HG03280 (cell line): Measurements from ENCODE around the gene FARP2.
"Not testable (repeated sequence)": the region's sequence is repeated elsewhere in the genome, so short reads cannot be mapped to it uniquely, and the experiment has no call there.

Source experiments
- ATAC-seq: cut with Tn5 transposase; IDR thresholded peaks from one replicate; pipeline ENCODE4 v1.9.1; 2021; ENCODE audit warnings: mild to moderate bottlenecking, moderate library complexity; ENCODE audit not compliant: unreplicated experiment

The FARP2 gene

DNA sequence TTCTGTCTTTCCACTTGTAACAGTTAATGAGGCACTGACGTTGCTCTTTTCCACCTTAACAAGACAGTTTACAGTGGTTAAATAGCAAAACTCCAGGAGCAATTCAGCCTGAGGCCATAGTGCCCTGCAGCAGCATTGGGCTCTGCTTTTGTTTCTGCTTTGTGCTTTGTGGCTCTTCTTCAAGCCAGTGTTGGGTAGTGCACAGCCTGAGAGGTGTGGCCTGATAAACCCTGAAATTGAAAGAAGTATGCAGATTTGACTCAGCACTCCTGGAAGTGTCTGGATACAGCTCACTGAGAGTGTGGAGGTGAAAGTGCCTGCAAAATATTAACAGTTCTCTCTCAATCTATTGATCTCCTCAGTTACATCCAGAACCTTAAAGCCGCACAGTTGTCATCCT is 89.3 kb downstream of the FARP2 start:
- ATAC-seq: no peak

DNA sequence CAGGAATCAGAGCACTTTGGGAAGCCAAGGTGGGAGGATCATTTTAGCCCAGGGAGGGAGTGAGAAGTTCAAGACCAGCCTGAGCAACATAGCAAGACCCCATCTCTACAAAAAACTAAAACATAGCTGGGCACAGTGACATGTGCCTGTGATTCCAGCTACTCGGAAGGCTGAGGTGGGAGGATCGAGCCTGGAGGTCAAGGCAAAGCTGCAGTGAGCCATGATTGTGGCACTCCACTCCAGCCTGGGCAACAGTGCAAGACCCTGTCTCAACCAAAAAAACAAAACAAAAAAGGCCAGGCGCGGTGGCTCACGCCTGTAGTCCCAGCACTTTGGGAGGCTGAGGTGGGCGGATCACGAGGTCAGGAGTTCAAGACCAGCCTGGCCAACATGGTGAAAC is 94.0 kb downstream of the FARP2 start:
- not testable (repeated sequence) for ATAC-seq

DNA sequence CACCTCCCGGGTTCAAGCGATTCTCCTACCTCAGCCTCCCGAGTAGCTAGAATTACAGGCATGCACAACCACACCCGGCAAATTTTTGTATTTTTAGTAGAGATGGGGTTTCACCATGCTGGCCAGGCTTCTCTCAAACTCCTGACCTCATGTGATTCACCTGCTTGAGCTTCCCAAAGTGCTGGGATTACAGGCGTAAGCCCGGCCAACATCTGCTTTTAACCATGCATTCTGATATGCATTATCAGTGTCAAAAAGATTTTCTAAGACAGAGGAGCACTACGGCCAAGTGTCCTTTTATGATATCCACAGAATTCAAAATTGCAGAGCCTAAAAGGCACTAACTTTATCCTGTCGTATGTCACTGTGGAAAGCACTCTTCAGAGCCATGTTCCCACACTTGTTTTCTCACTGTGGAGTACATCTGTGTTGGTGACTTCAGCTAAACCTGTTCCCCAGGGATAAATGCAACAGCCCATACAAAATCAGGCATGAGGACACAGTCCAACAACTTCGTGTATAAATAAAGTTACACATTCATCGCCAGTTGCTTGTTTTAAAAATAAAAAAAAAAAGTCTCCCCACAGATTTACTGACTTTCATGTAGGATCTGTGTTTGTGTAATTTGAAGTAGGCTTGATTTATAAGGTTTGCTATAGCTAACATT is 95.9 kb downstream of the FARP2 start:
- no peak for ATAC-seq

GRCh38 chr2:241453919-241454318 is 97.8 kb downstream of the FARP2 start:
- ATAC-seq: not testable (repeated sequence)

DNA sequence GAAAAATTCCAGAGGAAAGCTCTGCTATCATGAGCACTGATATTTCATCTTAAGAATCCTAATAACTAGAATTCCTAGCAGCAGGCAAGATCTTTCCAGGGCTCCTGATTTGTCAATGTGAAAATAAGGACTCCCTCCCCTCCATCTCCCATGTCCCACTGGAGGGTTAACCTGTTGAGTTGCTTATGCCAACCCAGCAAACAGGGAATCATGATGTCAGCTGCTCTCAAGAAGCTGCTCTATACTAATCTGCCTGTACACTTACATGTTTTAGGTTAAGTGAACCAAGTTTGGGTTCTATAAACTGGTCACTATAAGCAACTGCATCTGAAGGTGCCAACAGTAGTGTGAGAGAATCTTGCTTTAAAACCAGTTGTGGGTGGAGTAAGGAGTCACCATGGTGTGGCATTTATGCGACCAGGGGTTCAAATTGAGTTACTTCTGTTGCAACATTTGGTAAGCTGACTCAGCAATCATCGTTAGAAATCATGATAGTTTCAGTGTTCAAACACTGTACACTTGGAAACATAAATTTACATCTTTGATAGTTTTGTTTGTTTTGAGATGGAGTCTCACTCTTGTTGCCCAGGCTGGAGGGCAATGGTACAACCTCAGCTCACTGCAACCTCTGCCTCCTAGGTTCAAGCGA is 98.9 kb downstream of the FARP2 start:
- ATAC-seq: no peak

DNA sequence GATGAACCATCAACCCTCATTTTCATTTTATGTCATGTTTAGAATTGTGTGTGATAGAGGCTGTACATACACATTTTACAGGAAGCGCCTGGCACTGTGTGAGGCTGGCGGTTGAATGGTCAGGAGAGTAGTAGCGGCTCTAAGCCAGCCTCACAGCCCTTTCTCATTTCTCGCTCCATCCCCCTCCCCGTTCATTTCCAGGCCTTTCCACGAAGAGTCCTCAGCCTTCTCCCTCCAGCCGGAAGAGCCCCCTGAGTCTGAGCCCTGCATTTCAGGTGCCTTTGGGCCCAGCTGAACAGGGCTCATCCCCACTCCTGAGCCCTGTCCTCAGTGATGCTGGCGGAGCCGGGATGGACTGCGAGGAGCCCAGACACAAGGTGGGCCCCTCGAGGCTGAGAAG is 100.5 kb downstream of the FARP2 start:
- no peak for ATAC-seq

GRCh38 chr2:241458687-241459086 is 102.6 kb downstream of the FARP2 start:
- ATAC-seq: no peak

DNA sequence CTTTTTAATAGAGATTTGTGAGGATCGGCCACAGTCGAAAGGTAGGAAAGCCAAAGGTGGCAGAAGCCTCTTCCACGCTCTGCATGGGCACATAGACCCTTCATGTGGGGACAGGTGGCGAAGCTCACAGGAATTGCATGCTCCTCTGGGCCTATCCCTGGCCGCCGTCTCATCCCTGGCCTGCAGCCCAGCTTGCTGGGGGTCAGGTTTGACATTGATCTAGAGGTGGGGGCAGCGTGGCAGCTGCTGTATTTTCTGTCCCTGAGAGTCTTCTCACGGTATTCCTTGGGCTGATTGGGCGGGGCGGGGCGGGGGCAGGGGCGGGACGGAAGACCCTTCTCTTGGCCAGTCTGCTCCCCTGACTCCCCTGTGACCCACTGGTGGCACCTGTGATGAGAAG is 103.4 kb downstream of the FARP2 start:
- ATAC-seq: no peak

GRCh38 chr2:241460631-241461030 is 104.5 kb downstream of the FARP2 start:
- no peak for ATAC-seq

- no peak for ATAC-seq
Observed at GRCh38 chr2:241461693-241462677, 105.9 kb downstream of the FARP2 start.

DNA sequence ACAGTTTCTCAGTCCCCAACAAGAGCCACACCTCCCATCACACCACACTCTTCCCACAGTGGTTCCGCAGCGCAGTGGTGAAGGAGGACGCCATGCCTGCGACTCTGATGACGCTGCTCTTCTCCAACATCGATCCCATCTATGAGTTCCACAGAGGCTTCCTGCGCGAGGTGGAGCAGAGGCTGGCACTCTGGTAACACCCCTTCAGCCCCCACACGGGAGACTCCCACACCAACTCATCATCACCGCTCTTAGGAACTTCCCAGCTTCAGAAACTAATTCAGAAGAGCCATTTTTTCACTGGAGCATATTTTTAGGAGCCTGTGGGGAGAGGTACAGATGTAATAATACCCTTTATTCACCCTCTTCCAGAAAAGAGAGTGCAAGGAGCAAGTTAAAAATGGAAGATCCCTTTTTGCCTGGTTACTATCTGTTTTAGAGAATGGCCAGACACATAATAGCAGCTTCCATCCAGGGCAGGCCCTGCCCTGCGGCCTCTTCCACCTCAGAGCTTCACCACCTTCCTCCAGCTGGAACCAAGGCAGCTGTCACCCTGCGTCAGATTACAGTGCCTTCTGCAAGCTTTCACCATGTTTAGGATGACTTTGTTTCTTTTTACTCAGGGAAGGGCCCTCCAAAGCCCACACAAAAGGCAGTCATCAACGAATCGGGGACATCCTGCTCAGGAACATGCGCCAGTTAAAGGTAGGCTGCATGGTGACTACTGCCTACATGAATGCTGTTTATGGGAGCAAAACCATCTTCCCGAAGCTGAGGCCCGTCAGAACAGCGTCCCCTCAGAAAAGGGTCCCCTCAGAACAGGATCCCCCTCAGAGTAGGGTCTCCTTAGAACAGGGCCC is 107.4 kb downstream of the FARP2 start:
- no peak for ATAC-seq

DNA sequence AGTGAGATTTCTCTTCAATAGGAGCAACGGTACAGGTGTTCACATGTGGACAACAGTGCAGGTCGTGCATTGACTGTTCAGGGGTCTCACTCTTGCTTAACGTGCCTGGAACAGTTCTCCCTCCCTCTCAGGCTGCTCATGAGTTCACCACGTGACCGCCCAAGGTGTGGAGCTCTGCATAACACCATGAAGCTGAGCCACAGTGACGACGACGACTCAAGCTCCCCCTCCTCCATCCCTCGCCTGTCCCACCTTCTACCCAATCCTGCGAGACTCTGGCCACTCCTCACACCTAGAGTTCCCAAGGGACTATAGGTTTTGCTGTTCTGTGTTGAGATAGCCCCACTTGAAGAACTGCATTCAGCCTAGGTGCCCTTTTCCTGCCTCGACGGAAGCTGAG is 109.5 kb downstream of the FARP2 start:
- no peak for ATAC-seq

DNA sequence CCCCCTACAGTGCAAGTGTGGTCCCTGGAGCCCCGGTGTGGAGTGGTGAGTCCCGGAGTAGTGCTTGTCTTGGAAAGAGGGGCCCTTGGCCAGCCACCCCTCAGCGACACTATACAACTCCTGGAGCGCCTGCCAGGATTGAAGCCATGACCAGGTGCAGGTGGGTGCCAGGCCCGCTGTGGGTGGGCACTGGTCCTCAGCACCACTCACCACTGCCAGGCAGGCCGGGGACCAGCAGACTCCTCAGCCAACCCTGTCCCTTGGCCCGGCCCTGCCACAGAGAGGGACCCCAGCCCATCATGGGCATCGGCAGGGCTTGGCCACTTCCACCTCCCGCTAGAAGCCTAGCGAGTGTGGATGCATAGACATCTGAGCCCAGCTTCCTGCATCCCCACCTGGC is 110.1 kb downstream of the FARP2 start:
- ATAC-seq: no peak

DNA sequence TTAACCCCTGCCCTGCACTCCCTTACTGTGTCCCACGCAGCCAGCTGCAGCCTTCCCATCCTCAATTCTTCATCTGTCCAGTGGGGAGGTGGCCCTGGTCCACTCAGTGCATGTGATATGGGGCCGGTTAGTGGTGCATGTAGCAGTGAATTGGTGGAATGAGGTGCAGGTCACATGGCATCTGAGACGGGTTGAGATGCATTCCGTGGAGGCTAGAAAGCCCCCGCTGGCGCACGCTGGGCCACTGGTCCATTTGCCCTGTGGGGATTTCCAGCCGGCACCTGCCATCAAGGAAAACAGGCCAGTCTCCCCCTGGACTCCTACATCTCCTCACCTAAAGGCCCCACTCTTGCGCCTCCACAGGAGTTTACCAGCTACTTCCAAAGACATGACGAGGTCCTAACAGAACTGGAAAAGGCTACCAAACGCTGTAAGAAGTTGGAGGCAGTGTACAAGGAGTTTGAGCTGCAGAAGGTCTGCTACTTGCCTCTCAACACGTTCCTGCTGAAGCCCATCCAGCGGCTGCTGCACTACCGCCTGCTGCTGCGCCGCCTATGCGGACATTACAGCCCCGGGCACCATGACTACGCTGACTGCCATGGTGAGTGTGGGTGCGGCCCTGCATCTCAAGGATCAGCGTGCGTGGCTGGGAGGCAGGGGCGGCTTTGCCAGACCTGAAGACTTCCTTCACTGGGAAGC is 111.8 kb downstream of the FARP2 start:
- ATAC-seq: no peak

DNA sequence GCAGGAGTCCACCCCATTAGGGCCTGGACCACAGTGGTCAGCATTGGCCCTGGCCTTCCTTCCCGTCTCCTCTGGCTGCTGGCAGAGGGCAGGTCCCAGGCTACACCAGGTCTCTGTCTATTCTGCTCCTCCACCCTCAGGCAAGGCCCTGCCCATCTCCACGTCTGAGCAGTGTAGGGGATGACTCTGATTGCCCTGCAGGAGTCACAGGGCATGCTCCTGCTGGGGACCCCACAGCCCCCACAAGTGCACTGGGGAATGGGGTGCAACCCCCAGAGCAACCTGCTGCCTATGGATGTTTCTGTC is 112.3 kb downstream of the FARP2 start:
- ATAC-seq: no peak

GRCh38 chr2:241469746-241470145 is 113.7 kb downstream of the FARP2 start:
- no peak for ATAC-seq

DNA sequence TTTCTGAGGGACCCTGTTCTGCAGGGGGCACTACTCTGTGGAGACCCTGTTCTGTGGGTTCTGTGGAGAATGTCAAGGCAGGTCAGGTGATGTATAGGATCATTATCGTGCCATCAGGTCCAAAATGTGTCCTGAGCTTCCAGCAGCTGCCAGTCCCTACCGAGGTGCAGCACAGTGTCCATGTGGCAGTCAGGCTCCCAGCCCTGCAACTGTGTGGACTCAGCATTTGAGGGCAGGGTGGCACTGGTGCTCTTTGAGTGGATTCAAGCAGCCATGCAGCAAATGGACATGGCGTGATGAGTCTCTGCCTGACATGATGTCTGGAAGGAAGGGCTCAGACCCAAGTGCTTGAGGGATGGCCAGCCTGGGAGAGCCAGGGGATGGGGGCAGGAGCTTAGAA is 117.3 kb downstream of the FARP2 start:
- no peak for ATAC-seq

DNA sequence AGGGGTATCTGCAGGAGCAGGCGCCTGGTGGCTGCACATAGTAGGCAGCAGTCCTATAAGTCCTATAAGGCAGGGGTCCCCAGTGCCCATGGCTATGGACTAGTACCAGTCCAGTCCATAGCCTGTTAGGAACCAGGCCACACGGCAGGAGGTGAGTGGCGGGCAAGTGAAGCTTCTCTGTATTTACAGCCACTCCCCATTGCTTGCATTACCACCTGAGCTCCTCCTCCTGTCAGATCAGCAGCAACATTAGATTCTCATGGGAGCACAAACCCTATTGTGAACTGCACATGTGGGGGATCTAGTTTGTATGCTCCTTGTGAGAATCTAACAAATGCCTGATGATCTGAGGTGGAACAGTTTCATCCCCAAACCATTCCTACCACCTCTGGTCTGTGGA is 119.2 kb downstream of the FARP2 start:
- ATAC-seq: no peak

DNA sequence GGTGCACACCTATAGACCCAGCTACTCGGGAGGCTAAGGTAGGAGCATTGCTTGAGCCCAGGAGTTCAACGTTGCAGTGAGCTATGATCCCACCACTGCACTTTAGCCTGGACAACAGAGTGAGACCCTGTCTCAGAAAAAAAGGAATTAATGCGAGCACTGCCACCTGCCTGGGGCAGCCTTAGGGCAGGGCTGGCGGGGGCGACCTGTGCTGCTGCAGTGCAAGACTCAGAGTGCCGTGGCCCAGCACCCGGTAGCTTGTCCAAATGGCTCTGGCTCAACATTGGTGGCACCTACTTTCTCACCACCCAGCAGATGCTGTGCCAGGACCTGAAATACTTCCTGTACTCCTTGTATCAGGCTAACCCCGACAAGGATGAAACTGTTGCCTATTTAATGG is 122.1 kb downstream of the FARP2 start:
- no peak for ATAC-seq
